ENCODE measurements around the gene H1-8. TPM values are rescaled to one million over a fixed set of nuclear protein-coding genes. Genes with fewer than 3 reads are reported as not detected.
"Not testable (repeated sequence)": the region's sequence is repeated elsewhere in the genome, so short reads cannot be mapped to it uniquely, and the experiment has no call there.

The H1-8 gene
- total RNA-seq, 2 experiments from 2014 or later = not detected

DNA sequence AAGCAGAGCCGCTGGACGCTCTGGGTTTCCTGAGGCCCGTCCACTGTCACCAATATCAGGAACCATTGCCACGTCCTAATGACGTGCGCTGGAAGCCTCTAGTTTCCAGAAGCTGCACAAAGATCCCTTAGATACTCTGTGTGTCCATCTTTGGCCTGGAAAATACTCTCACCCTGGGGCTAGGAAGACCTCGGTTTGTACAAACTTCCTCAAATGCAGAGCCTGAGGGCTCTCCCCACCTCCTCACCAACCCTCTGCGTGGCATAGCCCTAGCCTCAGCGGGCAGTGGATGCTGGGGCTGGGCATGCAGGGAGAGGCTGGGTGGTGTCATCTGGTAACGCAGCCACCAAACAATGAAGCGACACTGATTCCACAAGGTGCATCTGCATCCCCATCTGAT, 11.3 kb upstream of the H1-8 start:
- peaks cover 2% of the 10 kb centered on the region for H3K27me3 Mint-ChIP-seq
- no peak for ATAC-seq (ENCODE audit: low read depth)
- no peaks in the 10 kb centered on the region for H3K9me3 Mint-ChIP-seq
- H3K27ac Mint-ChIP-seq = no peak overlapping the region
- POLR2A ChIA-PET = no interaction called here
- no peaks in the 10 kb centered on the region for H3K4me1 Mint-ChIP-seq
- no peak for DNase-seq
- no peaks in the 10 kb centered on the region for H3K36me3 Mint-ChIP-seq
- H3K4me3 Mint-ChIP-seq = no peak overlapping the region

DNA sequence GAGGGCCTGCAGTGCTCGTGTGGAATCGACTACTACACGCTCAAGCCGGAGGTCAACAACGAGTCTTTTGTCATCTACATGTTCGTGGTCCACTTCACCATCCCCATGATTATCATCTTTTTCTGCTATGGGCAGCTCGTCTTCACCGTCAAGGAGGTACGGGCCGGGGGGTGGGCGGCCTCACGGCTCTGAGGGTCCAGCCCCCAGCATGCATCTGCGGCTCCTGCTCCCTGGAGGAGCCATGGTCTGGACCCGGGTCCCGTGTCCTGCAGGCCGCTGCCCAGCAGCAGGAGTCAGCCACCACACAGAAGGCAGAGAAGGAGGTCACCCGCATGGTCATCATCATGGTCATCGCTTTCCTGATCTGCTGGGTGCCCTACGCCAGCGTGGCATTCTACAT, 10.7 kb upstream of the H1-8 start:
- Mint-ChIP-seq H3K4me1 (no peaks in the 10 kb centered on the region), H3K27me3 (peaks cover 4% of the 10 kb centered on the region), H3K9me3 (no peaks in the 10 kb centered on the region), H3K4me3 (no peak overlapping the region), H3K27ac (no peak overlapping the region), H3K36me3 (no peaks in the 10 kb centered on the region)
- POLR2A ChIA-PET = no interaction called here
- no peak for DNase-seq
- ATAC-seq (ENCODE audit: low read depth) = no peak

DNA sequence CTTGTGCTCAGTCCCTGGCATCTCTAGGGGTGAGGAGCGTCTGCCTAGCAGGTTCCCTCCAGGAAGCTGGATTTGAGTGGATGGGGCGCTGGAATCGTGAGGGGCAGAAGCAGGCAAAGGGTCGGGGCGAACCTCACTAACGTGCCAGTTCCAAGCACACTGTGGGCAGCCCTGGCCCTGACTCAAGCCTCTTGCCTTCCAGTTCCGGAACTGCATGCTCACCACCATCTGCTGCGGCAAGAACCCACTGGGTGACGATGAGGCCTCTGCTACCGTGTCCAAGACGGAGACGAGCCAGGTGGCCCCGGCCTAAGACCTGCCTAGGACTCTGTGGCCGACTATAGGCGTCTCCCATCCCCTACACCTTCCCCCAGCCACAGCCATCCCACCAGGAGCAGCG, 9.6 kb upstream of the H1-8 start:
- H3K9me3 Mint-ChIP-seq = no peaks in the 10 kb centered on the region
- DNase-seq (no peak), ATAC-seq (ENCODE audit: low read depth) (no peak)
- peaks cover 10% of the 10 kb centered on the region for H3K27me3 Mint-ChIP-seq
- H3K4me1 Mint-ChIP-seq = no peaks in the 10 kb centered on the region
- no peaks in the 10 kb centered on the region for H3K36me3 Mint-ChIP-seq
- POLR2A ChIA-PET = no interaction called here
- H3K27ac Mint-ChIP-seq = no peak overlapping the region
- no peak overlapping the region for H3K4me3 Mint-ChIP-seq

DNA sequence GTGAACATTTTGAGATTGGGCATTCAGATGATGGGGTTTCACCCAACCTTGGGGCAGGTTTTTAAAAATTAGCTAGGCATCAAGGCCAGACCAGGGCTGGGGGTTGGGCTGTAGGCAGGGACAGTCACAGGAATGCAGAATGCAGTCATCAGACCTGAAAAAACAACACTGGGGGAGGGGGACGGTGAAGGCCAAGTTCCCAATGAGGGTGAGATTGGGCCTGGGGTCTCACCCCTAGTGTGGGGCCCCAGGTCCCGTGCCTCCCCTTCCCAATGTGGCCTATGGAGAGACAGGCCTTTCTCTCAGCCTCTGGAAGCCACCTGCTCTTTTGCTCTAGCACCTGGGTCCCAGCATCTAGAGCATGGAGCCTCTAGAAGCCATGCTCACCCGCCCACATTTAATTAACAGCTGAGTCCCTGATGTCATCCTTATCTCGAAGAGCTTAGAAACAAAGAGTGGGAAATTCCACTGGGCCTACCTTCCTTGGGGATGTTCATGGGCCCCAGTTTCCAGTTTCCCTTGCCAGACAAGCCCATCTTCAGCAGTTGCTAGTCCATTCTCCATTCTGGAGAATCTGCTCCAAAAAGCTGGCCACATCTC, 8.4 kb upstream of the H1-8 start:
- ATAC-seq (ENCODE audit: low read depth) (no peak), DNase-seq (no peak)
- peaks cover 13% of the 10 kb centered on the region for H3K27me3 Mint-ChIP-seq
- no peaks in the 10 kb centered on the region for H3K4me1 Mint-ChIP-seq
- no peak overlapping the region for H3K4me3 Mint-ChIP-seq
- H3K27ac Mint-ChIP-seq = no peak overlapping the region
- H3K36me3 Mint-ChIP-seq = no peaks in the 10 kb centered on the region
- H3K9me3 Mint-ChIP-seq = no peaks in the 10 kb centered on the region
- POLR2A ChIA-PET = interaction anchor here (0.8 kb wide), 1 partner anchor 19 kb away, joined by 3 read pairs; no protein-coding TSS in a partner anchor

DNA sequence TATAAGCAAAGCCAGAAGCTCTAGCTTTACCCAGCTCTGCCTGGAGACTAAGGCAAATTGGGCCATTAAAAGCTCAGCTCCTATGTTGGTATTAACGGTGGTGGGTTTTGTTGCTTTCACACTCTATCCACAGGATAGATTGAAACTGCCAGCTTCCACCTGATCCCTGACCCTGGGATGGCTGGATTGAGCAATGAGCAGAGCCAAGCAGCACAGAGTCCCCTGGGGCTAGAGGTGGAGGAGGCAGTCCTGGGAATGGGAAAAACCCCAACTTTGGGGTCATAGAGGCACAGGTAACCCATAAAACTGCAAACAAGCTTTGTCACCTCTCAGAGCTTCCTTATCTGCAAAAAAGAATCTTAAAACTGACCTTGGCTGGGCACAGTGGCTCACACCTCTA, 7.9 kb upstream of the H1-8 start:
- no peak overlapping the region for H3K27ac Mint-ChIP-seq
- ATAC-seq (ENCODE audit: low read depth) = no peak
- POLR2A ChIA-PET = interaction anchor here (0.8 kb wide), 1 partner anchor 19 kb away, joined by 3 read pairs; no protein-coding TSS in a partner anchor
- no peaks in the 10 kb centered on the region for H3K36me3 Mint-ChIP-seq
- no peaks in the 10 kb centered on the region for H3K9me3 Mint-ChIP-seq
- peaks cover 15% of the 10 kb centered on the region for H3K27me3 Mint-ChIP-seq
- no peaks in the 10 kb centered on the region for H3K4me1 Mint-ChIP-seq
- DNase-seq = no peak
- no peak overlapping the region for H3K4me3 Mint-ChIP-seq

DNA sequence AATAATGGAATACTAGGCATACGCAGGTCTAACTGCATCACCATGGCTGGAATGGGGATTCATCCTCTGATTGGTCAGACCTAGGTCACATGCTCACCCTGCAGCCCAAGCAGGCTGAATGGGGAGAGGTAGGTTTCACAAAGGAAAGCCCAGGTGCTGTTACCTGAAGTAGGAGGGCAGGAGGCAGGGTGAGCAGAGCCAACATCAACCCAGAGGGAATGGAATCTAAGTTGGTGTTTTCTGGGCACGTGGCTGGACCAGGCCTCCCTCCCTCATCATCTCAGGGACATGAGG, 6.7 kb upstream of the H1-8 start:
- Mint-ChIP-seq H3K27ac (no peak overlapping the region), H3K4me1 (no peaks in the 10 kb centered on the region), H3K36me3 (no peaks in the 10 kb centered on the region), H3K27me3 (peaks cover 15% of the 10 kb centered on the region), H3K4me3 (no peak overlapping the region), H3K9me3 (no peaks in the 10 kb centered on the region)
- POLR2A ChIA-PET = no interaction called here
- no peak for ATAC-seq (ENCODE audit: low read depth)
- no peak for DNase-seq

DNA sequence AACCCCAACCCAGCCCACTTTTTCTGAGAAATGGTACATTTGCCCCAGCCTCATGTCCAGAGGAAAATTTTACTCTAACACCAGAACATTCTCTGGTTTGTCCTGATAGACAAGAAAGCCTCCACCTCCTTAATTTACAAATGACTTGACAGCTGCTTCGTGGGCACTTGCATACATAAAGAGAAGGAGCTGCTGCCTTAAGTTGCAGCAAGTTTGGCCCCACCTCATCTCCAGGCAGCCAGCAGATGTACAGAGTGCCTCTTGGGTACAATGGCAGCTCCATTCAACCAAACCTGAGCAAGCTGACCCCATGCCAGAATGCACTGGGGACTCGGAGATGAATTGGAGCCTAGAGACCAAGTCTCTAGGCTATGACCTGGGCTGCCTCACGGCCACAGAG, 6.2 kb upstream of the H1-8 start:
- Mint-ChIP-seq H3K4me3 (no peak overlapping the region), H3K27me3 (peaks cover 13% of the 10 kb centered on the region), H3K9me3 (no peaks in the 10 kb centered on the region), H3K4me1 (no peaks in the 10 kb centered on the region), H3K27ac (no peak overlapping the region), H3K36me3 (no peaks in the 10 kb centered on the region)
- POLR2A ChIA-PET = no interaction called here
- no peak for DNase-seq
- no peak for ATAC-seq (ENCODE audit: low read depth)

DNA sequence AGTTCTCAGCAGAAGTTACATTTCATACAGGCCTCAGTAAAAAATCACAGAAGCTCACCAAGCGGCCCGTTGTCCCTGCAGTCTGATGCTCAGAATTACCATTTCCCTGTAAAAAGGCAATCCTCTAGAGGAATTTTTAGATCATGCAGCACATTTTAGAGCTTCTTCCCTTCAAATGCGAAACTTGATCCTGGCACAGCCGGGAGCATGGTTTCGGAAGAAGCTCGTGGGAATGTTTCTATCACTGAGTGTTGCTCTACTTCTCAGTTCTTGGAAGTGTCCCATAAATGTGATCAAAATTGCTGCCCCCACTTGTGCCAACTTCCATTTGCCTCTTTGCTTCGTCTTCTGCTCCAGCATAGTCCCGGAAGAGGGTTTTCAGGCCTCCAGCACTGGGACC, 3.8 kb upstream of the H1-8 start:
- H3K4me1 Mint-ChIP-seq = no peaks in the 10 kb centered on the region
- H3K27me3 Mint-ChIP-seq = peaks cover 13% of the 10 kb centered on the region
- no peak for ATAC-seq (ENCODE audit: low read depth)
- no peak overlapping the region for H3K27ac Mint-ChIP-seq
- H3K36me3 Mint-ChIP-seq = no peaks in the 10 kb centered on the region
- H3K9me3 Mint-ChIP-seq = no peaks in the 10 kb centered on the region
- POLR2A ChIA-PET = no interaction called here
- DNase-seq = no peak
- H3K4me3 Mint-ChIP-seq = no peak overlapping the region

DNA sequence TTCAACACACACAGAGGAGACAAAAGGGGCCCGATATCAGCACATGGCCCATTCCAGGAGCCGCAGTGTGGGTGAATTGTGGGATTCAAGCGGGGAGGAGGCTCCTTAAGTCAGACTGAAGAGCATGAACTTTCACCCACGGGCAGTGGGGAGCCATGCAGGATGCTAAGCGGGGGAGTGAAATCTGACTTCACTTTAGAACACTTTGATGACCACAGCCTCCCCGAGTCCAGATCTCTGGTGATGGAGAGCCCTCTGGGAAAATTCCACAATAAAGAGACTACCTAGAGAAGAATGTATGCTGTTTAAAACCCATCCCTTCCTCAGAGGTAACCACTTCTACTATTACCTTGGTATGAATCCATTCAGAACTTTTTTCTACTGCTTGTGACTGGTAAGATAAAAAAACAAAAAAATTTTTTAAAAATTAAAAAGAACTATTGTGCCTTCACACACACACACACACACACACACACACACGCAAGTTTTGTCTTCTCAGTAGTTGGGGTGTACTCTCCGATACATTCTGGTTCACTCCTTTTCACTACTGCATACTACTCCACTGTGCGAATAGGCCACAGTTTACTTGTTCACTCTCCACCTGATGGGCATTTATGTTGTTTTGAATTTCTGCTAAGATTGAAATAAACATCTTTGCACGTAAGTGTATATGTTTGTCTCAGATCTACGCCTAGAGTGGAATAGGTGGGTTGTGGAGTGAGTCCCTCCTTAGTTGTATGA, 2.0 kb upstream of the H1-8 start:
- H3K27ac Mint-ChIP-seq = no peak overlapping the region
- POLR2A ChIA-PET = interaction anchor here (0.6 kb wide), 1 partner anchor 34 kb away, joined by 3 read pairs; no protein-coding TSS in a partner anchor
- H3K36me3 Mint-ChIP-seq = no peaks in the 10 kb centered on the region
- ATAC-seq (ENCODE audit: low read depth) (no peak), DNase-seq (no peak)
- H3K4me1 Mint-ChIP-seq = no peaks in the 10 kb centered on the region
- H3K4me3 Mint-ChIP-seq = no peak overlapping the region
- H3K9me3 Mint-ChIP-seq = no peaks in the 10 kb centered on the region
- H3K27me3 Mint-ChIP-seq = peaks cover 17% of the 10 kb centered on the region

DNA sequence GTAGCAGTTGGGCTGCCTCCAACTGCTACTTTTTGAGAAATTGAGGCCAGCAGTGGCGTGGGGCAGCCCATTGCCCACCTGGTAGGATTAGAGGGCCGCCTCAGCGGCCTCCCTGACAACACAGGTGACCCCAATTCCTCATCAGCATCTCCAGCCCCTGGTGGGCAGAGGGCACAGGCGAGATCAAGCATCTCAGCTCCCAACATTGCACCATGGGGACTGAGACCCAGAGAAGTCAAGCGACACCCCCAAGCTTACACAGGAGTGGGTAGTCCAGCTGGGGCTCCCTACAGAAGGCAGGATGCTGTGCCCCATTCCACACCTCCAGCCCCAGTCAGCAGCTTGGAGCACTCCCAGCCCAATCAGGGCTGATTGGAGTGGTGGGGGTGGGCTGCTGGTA, 228 bp upstream of the H1-8 start:
- H3K4me1 Mint-ChIP-seq = no peaks in the 10 kb centered on the region
- ATAC-seq (ENCODE audit: low read depth) = no peak
- no peak overlapping the region for H3K4me3 Mint-ChIP-seq
- no peak for DNase-seq
- H3K36me3 Mint-ChIP-seq = no peaks in the 10 kb centered on the region
- no peaks in the 10 kb centered on the region for H3K9me3 Mint-ChIP-seq
- H3K27me3 Mint-ChIP-seq = peaks cover 13% of the 10 kb centered on the region
- POLR2A ChIA-PET = no interaction called here
- H3K27ac Mint-ChIP-seq = no peak overlapping the region

DNA sequence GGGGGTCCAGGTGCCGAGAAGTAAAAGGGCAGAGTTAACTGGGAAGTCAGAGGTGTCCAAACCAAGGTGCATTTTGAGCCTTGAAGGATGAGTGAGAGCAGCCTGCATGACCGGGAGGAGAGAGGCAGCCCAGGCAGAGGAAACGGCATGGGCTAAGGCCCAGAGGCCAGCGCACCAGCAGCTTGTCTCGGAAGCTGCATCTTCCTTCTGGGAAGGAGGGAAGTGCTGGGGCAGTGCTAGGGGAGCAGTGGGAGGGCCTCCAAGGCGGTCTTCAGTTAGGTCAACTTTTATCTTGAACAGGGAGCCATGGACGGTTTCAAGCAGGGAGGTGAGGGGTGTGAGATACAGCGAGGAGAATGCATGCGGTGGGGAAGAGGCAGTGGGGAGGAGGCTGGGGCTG, 1.0 kb downstream of the H1-8 start:
- no peak for ATAC-seq (ENCODE audit: low read depth)
- Mint-ChIP-seq H3K9me3 (no peaks in the 10 kb centered on the region), H3K4me1 (no peaks in the 10 kb centered on the region), H3K27me3 (peaks cover 9% of the 10 kb centered on the region), H3K4me3 (no peak overlapping the region), H3K27ac (no peak overlapping the region), H3K36me3 (no peaks in the 10 kb centered on the region)
- POLR2A ChIA-PET = interaction anchor here (0.6 kb wide), 1 partner anchor 29 kb away, joined by 3 read pairs; no protein-coding TSS in a partner anchor
- DNase-seq = no peak

DNA sequence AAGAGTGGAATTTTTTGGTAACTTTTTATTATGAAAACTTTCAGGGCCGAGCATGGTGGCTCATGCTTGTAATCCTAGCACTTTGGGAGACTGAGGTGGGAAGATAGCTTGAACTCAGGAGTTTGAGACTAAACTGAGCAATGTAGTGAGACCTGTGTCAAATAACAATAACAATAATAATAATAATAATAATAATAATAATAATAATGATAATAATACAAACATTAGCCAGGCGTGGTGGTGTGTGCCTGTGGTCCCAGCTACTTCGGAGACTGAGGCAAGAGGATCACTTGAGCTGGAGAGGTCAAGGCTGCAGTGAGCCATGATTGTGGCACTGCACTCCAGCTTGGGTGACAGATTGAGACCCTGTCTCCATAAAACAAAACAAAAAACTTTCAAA, 3.0 kb downstream of the H1-8 start:
- ATAC-seq (ENCODE audit: low read depth); H3K4me3 Mint-ChIP-seq; DNase-seq; POLR2A ChIA-PET; H3K36me3 Mint-ChIP-seq; H3K9me3 Mint-ChIP-seq; H3K27ac Mint-ChIP-seq; H3K4me1 Mint-ChIP-seq; H3K27me3 Mint-ChIP-seq: not testable (repeated sequence)

DNA sequence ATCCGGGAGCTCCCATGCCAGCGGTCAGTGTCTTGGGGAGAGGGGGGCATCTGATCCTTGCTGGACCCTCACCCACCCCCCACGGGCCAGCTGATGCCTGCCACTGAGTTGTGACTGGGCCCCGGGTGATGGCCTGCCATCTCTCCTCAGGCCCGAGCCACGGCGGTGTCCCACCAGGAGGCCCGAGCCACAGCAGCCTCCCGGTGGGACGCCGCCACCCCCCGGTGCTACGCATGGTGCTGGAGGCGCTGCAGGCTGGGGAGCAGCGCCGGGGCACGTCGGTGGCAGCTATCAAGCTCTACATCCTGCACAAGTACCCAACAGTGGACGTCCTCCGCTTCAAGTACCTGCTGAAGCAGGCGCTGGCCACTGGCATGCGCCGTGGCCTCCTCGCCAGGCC, 4.3 kb downstream of the H1-8 start:
- Mint-ChIP-seq H3K27ac (no peak overlapping the region), H3K4me3 (no peak overlapping the region), H3K27me3 (peaks cover 11% of the 10 kb centered on the region), H3K9me3 (no peaks in the 10 kb centered on the region), H3K36me3 (no peaks in the 10 kb centered on the region), H3K4me1 (no peaks in the 10 kb centered on the region)
- POLR2A ChIA-PET = no interaction called here
- DNase-seq (no peak), ATAC-seq (ENCODE audit: low read depth) (no peak)

DNA sequence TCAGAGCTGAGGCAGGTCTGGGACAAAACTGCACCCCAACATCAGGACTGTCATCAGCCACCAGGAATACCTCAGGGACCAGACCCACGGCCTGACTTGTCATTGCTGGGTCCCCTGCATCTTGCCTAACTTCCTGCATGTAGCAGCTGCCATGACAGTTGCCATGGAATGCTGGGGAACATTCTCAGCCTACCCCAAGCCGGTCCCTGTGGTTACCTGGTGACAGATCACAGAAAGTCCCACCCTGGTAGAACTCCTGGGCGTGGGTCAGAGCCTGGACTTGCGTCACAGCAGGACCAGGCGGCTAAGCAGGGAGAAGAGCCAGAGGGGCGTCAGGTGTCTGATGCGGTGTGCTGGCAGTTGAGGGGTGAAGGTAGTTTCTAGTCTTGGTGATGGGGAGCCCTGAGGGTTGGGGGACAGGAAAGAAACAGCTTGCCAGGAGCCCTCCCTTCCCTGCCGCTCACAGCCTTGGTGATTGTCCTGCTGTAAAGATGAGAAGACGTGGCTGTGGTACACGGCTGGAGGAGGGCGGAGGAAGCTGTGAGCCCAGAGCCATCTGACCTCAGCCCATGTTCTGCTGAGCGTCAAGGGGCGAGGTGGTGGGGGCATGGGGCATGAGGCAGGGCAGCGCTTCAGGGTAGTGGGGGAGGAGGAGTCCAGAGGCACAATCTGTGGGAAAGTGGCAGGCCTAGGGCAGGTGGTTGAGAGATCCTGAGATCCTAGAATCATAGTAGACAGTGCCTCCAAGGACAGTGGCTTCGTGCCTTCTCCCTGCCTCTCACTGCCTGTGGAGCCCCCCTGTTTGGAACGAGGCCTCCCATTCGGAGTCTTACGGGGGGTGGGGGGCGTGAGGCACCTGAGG, 5.4 kb downstream of the H1-8 start:
- Mint-ChIP-seq H3K27me3 (peaks cover 13% of the 10 kb centered on the region), H3K4me1 (no peaks in the 10 kb centered on the region), H3K27ac (no peak overlapping the region), H3K4me3 (no peak overlapping the region), H3K36me3 (no peaks in the 10 kb centered on the region), H3K9me3 (no peaks in the 10 kb centered on the region)
- POLR2A ChIA-PET = no interaction called here
- DNase-seq (no peak), ATAC-seq (ENCODE audit: low read depth) (no peak)

Data from activated naive CD8-positive, alpha-beta T cell treated with anti-CD3 and anti-CD28 coated beads, Interleukin-2, amount 10 ng/mL, durations not matched to agents 7 days and 5 days (primary cell).